Chondrocyte (in vitro differentiated cells): Measurements from ENCODE around the gene RAB40C. TPM values are rescaled to one million over a fixed set of nuclear protein-coding genes. Genes with fewer than 3 reads are reported as not detected.

ENCODE experiments used
- DNase-seq: peaks from one replicate; pipeline ENCODE4 v3.0.0; 2021; ENCODE audit warnings: mixed read lengths, low spot score
- H3K27ac Mint-ChIP-seq: one replicate; pipeline ENCODE4 v1.8.0; 2021; ENCODE audit warnings: mild to moderate bottlenecking, moderate library complexity, mixed read lengths; ENCODE audit not compliant: unreplicated experiment
- H3K27me3 Mint-ChIP-seq: 2 replicates; pipeline ENCODE4 v1.8.0; 2021; ENCODE audit warnings: low read depth, mixed read lengths
- H3K36me3 Mint-ChIP-seq: 2 replicates; pipeline ENCODE4 v1.8.0; 2021; ENCODE audit warnings: low read depth, mixed read lengths
- H3K4me1 Mint-ChIP-seq: 2 replicates; pipeline ENCODE4 v1.8.0; 2021; ENCODE audit warnings: low read depth, mild to moderate bottlenecking, mixed read lengths
- H3K4me3 Mint-ChIP-seq: one replicate; pipeline ENCODE4 v1.8.0; 2021; ENCODE audit warnings: mild to moderate bottlenecking, moderate library complexity, mixed read lengths; ENCODE audit not compliant: unreplicated experiment
- H3K9me3 Mint-ChIP-seq: 2 replicates; pipeline ENCODE4 v1.8.0; 2021; ENCODE audit warnings: low read depth, mixed read lengths
- CTCF ChIP-seq: fragments of 200-600 bp; sonication (generic); IDR thresholded peaks from 2 replicates; pipeline ENCODE4 v1.5.0; 2021; ENCODE audit warnings: antibody characterized with exemption, mild to moderate bottlenecking, moderate library complexity
- total RNA-seq: library from RNA; stranded (reverse); gene quantifications from 3 replicates; pipeline ENCODE4 v1.2.1, GENCODE V29; 2021

RAB40C gene
- total RNA-seq, 1 donor from 2014 or later: 19.6 TPM

GRCh38 chr16:674968-675883 lies 85.4 kb downstream of the RAB40C start, which contains the start of gene RHBDL1:
TSS of gene RHBDL1 (plus strand) at chr16:675671. CDS start at chr16:675791, 120 bp downstream.
- peaks cover 2% of the 10 kb centered on the region for H3K36me3 Mint-ChIP-seq
- no peaks in the 10 kb centered on the region for H3K27me3 Mint-ChIP-seq
- no peaks in the 10 kb centered on the region for H3K9me3 Mint-ChIP-seq
- peak within 1 kb of the TSS; percentile 57 for H3K4me3 Mint-ChIP-seq
- no peak within 1 kb of the TSS for H3K27ac Mint-ChIP-seq
- peaks cover 14% of the 10 kb centered on the region for H3K4me1 Mint-ChIP-seq
- DNase-seq: no peak
- TF ChIP-seq CTCF: no peak

DNA sequence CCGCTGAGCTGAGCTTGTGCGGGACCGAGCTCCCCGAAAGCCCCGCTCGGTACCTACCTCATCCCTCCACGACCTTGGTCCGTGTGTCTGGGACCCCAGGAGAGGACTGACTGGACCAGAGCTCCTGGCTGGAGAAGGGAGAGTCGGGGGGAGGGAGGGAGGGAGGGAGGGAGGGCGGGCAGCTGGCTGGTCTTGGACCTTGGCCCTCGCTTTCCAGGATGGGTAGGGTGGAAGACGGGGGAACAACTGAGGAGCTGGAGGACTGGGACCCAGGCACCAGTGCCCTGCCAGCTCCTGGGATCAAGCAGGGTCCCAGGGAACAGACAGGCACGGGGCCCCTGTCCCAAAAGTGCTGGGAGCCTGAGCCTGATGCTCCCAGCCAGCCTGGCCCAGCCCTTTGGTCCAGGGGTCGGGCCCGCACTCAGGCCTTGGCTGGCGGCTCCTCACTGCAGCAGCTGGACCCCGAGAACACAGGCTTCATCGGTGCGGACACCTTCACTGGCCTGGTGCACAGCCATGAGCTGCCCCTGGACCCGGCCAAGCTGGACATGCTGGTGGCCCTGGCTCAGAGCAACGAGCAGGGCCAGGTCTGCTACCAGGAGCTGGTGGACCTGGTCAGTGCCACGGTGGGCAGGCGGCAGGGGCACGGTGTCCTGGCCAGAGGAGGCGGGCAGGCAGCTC lies 86.2 kb downstream of the RAB40C start:
- Mint-ChIP-seq H3K9me3 (no peaks in the 10 kb centered on the region), H3K27me3 (no peaks in the 10 kb centered on the region), H3K4me3 (no peak overlapping the region), H3K4me1 (peaks cover 16% of the 10 kb centered on the region), H3K36me3 (peaks cover 2% of the 10 kb centered on the region), H3K27ac (no peak overlapping the region)
- no peak for TF ChIP-seq CTCF
- DNase-seq: no peak

- H3K36me3 Mint-ChIP-seq: peaks cover 3% of the 10 kb centered on the region
- no peak overlapping the region for H3K27ac Mint-ChIP-seq
- no peak for DNase-seq
- no peaks in the 10 kb centered on the region for H3K27me3 Mint-ChIP-seq
- no peak overlapping the region for H3K4me3 Mint-ChIP-seq
- H3K4me1 Mint-ChIP-seq: peaks cover 21% of the 10 kb centered on the region
- no peak for TF ChIP-seq CTCF
- no peaks in the 10 kb centered on the region for H3K9me3 Mint-ChIP-seq
Measured at GRCh38 chr16:676565-676902, 86.7 kb downstream of the RAB40C start.

DNA sequence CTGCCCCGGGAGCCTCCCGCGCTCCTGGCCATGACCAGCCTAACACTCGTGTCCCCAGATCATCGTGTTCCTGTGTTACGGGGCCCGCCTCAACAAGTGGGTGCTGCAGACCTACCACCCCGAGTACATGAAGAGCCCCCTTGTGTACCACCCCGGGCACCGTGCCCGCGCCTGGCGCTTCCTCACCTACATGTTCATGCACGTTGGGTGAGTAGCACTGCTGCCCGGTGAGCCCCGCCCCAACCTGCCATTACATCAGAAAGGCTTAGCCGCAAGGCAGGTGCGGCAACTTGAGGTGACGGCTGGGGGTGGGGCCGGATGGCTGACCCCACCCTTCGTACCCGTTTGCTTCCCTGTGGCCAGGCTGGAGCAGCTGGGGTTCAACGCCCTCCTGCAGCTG lies 87.0 kb downstream of the RAB40C start:
- DNase-seq: no peak
- H3K9me3 Mint-ChIP-seq: no peaks in the 10 kb centered on the region
- no peak for TF ChIP-seq CTCF
- no peak overlapping the region for H3K4me3 Mint-ChIP-seq
- peaks cover 6% of the 10 kb centered on the region for H3K36me3 Mint-ChIP-seq
- H3K27ac Mint-ChIP-seq: no peak overlapping the region
- peaks cover 25% of the 10 kb centered on the region for H3K4me1 Mint-ChIP-seq
- no peaks in the 10 kb centered on the region for H3K27me3 Mint-ChIP-seq

DNA sequence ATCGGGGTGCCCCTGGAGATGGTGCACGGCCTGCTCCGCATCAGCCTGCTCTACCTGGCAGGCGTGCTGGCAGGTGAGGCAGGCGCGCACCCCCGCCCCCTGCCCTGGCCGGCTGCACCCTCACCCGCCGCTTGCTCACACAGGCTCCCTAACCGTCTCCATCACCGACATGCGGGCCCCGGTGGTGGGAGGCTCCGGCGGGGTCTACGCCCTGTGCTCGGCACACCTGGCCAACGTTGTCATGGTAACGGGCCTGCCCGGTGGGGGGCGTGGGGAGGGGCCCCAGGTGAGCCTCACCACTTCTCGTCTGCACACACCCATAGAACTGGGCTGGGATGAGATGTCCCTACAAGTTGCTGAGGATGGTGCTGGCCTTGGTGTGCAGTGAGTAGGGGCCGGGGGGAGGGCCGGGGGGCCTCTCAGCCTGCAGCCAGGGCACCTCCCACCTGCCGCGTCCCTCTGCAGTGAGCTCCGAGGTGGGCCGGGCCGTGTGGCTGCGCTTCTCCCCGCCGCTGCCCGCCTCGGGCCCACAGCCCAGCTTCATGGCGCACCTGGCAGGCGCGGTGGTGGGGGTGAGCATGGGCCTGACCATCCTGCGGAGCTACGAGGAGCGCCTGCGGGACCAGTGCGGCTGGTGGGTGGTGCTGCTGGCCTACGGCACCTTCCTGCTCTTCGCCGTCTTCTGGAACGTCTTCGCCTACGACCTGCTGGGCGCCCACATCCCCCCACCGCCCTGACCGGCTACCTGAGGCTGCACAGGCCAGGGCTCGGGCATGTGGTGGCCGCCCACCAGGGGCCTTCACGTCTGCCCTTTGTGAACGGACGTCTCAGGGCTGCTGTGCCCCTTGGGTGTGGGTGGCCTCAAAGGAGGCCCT lies 87.7 kb downstream of the RAB40C start:
- peaks cover 10% of the 10 kb centered on the region for H3K36me3 Mint-ChIP-seq
- H3K9me3 Mint-ChIP-seq: no peaks in the 10 kb centered on the region
- DNase-seq: no peak
- H3K27ac Mint-ChIP-seq: no peak overlapping the region
- H3K4me1 Mint-ChIP-seq: peaks cover 30% of the 10 kb centered on the region
- no peak for TF ChIP-seq CTCF
- H3K4me3 Mint-ChIP-seq: no peak overlapping the region
- H3K27me3 Mint-ChIP-seq: no peaks in the 10 kb centered on the region
